GM10248 (cell line): ENCODE measurements around the gene TOX2.

Source experiments
- CTCF ChIA-PET: fragments of 300-600 bp; sonication (Branson Sonifier 250); formaldehyde crosslinking; extraction: SDS; loops from one replicate; lab custom pipeline; 2021; ENCODE audit warnings: antibody characterized with exemption; lab: Yijun Ruan, JAX
- POLR2A ChIA-PET: fragments of 350-650 bp; sonication (Branson Sonifier 250); formaldehyde crosslinking; extraction: SDS; loops from one replicate; lab custom pipeline; 2020; ENCODE audit warnings: antibody characterized with exemption; lab: Yijun Ruan, JAX
- DNase-seq: peaks from one replicate; pipeline ENCODE4 v3.0.0; 2012; ENCODE audit errors: extremely low spot score
- CTCF ChIP-seq: IDR thresholded peaks from 2 replicates; pipeline ENCODE4 v1.5.1; 2012; ENCODE audit warnings: mild to moderate bottlenecking, low read depth; ENCODE audit errors: extremely low read depth, missing control alignments, control extremely low read depth

Gene TOX2

GRCh38 chr20:43895235-43895634 lies 19.4 kb upstream of the TOX2 start:
- DNase-seq: no peak
- TF ChIP-seq CTCF: no peak
- ChIA-PET POLR2A (no interaction called here), CTCF (no interaction called here)

DNA sequence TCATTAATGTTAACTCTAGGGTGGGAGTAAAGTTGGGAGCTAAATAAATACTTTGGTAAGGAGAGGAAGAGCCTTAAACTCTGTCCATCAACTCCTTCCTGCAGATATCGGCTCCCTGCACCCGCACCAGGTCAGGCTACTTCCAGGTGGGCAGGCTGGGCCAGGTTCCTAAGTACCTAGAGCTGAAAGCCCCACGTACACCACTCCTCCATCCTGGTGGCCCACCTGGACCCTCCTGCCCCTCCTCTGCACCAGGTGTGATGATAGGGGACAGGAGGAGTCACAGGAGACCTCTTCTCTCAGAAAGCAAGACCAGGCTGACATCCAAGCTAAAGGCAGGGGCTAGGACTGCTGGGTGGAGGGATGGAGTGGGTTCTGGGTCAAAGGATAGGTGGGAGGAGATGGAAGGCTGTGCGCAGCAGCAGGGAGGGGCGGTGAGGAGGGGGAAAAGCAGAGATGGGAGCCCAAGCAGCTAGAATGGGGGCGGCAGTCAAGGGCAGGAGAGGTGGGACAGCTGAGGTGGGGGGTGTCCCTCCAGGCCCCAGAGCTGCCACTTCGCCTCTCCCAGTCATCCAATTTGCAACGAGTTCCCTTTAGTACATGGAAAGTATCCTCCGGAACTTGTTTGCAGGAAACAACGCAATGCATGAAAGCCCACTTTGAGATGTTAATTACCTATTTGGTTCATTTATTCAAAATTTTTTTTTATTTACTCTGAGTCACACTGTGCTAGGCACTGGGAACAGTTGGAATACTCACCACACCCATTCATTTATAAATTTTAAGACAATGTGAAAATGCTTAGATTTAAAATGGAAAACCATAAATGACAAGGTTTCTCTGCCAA lies 15.2 kb upstream of the TOX2 start:
- ChIA-PET CTCF (interaction anchor here (0.9 to 2.8 kb wide), 3 partner anchors 10 to 92 kb away, joined by 3 to 13 read pairs (median 3); no protein-coding TSS in a partner anchor), POLR2A (no interaction called here)
- no peak for TF ChIP-seq CTCF
- DNase-seq: no peak

- ChIA-PET CTCF (interaction anchor here (1.0 to 2.8 kb wide), 3 partner anchors 10 to 19 kb away, joined by 3 to 13 read pairs (median 4); no protein-coding TSS in a partner anchor), POLR2A (interaction anchor here (0.7 kb wide), 1 partner anchor 100 kb away, joined by 5 read pairs; no protein-coding TSS in a partner anchor)
- no peak for TF ChIP-seq CTCF
- DNase-seq: no peak
Observed at GRCh38 chr20:43900121-43900466, 14.6 kb upstream of the TOX2 start.

DNA sequence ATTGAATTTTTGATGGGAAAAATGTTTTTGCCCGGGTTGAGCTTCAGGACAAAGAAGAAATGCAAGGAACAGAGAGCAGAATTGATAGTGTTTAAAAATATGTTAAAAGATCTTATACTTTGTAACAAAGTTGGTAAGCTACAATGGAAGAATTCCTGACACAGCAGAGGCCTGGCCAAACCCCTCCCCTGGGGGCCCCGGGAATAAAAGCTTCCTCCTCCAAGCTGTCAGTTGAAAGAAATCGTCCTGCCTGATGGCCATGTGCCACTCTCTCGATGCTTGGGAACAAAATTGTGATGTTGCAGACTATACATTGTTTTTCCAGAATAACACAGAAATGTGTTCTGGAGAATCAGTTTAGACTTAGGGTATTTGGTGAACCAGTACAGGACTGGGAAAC lies 14.2 kb upstream of the TOX2 start:
- ChIA-PET POLR2A (interaction anchor here (0.7 kb wide), 1 partner anchor 101 kb away, joined by 5 read pairs; no protein-coding TSS in a partner anchor), CTCF (interaction anchor here (1.0 to 2.8 kb wide), 4 partner anchors 9 to 18 kb away, joined by 3 to 13 read pairs (median 4); no protein-coding TSS in a partner anchor)
- TF ChIP-seq CTCF: no peak
- no peak for DNase-seq

DNA sequence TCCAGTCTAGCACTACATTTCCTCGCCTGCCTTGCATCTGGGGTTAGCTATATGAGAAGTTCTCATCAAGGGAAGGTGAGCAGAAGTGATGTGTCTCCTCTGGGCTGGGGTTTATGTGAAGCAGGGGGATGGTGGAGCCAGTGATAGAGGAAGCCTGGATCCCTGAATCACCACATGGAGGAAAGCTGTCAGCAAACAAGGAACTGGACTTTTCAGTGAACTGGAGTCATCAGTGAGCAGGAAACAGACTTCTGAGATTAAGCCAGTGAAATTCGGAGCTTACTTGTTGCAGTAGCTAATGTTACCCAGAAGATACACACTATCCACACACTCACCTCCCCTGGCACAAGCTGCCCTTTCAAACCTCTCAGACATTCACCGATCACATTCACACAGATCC lies 13.4 kb upstream of the TOX2 start:
- no peak for DNase-seq
- ChIA-PET POLR2A (no interaction called here), CTCF (interaction anchor here (1.2 to 2.8 kb wide), 3 partner anchors 9 to 18 kb away, joined by 3 to 13 read pairs (median 4); no protein-coding TSS in a partner anchor)
- TF ChIP-seq CTCF: no peak

- POLR2A ChIA-PET: no interaction called here
- TF ChIP-seq CTCF: no peak
Observed at GRCh38 chr20:43903953-43904826, 10.5 kb upstream of the TOX2 start.

More at GRCh38 chr20:43903953-43904826, 10.5 kb upstream of the TOX2 start:
- CTCF ChIA-PET: interaction anchor here (1.1 kb wide), 1 partner anchor 64 kb away, joined by 3 read pairs; no protein-coding TSS in a partner anchor
- DNase-seq: no peak
